Right kidney (tissue), 9 donors: Measurements from ENCODE around the gene GSTM2.
A peak's percentile ranks its signal among the peaks of the same experiment; 100 is the strongest.

Experiments used
- DNase-seq: peaks from one replicate; pipeline ENCODE4 v3.0.0-alpha.2; 2016
- long read RNA-seq, 8 donors: transcript quantifications; one replicate each; lab custom pipeline, GENCODE V29; 2026

The GSTM2 gene
- long read RNA-seq, donor 1, full-length matches to known transcripts, result 64 of 385 reads
- long read RNA-seq, donor 1, partial matches to known transcripts, result 158 of 385 reads
- long read RNA-seq, donor 1, other reads (novel, unspliced or antisense), result 163 of 385 reads
- long read RNA-seq, donor 2, full-length matches to known transcripts, result 22 of 22 reads
- long read RNA-seq, donor 2, partial matches to known transcripts, result 0 of 22 reads
- long read RNA-seq, donor 2, other reads (novel, unspliced or antisense), result 0 of 22 reads
- long read RNA-seq, donor 3, full-length matches to known transcripts, result 27 of 139 reads
- long read RNA-seq, donor 3, partial matches to known transcripts, result 59 of 139 reads
- long read RNA-seq, donor 3, other reads (novel, unspliced or antisense), result 53 of 139 reads
- long read RNA-seq, donor 4, full-length matches to known transcripts, result 58 of 63 reads
- long read RNA-seq, donor 4, partial matches to known transcripts, result 0 of 63 reads
- long read RNA-seq, donor 4, other reads (novel, unspliced or antisense), result 5 of 63 reads
- long read RNA-seq, donor 5, full-length matches to known transcripts, result 64 of 286 reads
- long read RNA-seq, donor 5, partial matches to known transcripts, result 111 of 286 reads
- long read RNA-seq, donor 5, other reads (novel, unspliced or antisense), result 111 of 286 reads
- long read RNA-seq, donor 6, transcript GSTM2-201 (8 exons, 1,157 nt), result major isoform, 30 of 53 reads
- long read RNA-seq, donor 6, transcript GSTM2-213 (3 exons, 1,168 nt), result minor isoform, 6 of 53 reads
- long read RNA-seq, donor 6, transcript GSTM2-211 (5 exons, 943 nt), result minor isoform, 10 of 53 reads
- long read RNA-seq, donor 6, partial matches to known transcripts, result 5 of 53 reads
- long read RNA-seq, donor 6, other reads (novel, unspliced or antisense), result 0 of 53 reads
- long read RNA-seq, donor 7, full-length matches to known transcripts, result 77 of 102 reads
- long read RNA-seq, donor 7, partial matches to known transcripts, result 18 of 102 reads
- long read RNA-seq, donor 7, other reads (novel, unspliced or antisense), result 7 of 102 reads
- long read RNA-seq, donor 8, full-length matches to known transcripts, result 51 of 67 reads
- long read RNA-seq, donor 8, partial matches to known transcripts, result 10 of 67 reads
- long read RNA-seq, donor 8, other reads (novel, unspliced or antisense), result 6 of 67 reads

GRCh38 chr1:109667452-109668122 lies at the start of gene GSTM2:
Gene GSTM2 (plus strand): TSS chr1:109668057. CDS start chr1:109668116, 59 bp downstream.
- peak; percentile 66 for DNase-seq

DNA sequence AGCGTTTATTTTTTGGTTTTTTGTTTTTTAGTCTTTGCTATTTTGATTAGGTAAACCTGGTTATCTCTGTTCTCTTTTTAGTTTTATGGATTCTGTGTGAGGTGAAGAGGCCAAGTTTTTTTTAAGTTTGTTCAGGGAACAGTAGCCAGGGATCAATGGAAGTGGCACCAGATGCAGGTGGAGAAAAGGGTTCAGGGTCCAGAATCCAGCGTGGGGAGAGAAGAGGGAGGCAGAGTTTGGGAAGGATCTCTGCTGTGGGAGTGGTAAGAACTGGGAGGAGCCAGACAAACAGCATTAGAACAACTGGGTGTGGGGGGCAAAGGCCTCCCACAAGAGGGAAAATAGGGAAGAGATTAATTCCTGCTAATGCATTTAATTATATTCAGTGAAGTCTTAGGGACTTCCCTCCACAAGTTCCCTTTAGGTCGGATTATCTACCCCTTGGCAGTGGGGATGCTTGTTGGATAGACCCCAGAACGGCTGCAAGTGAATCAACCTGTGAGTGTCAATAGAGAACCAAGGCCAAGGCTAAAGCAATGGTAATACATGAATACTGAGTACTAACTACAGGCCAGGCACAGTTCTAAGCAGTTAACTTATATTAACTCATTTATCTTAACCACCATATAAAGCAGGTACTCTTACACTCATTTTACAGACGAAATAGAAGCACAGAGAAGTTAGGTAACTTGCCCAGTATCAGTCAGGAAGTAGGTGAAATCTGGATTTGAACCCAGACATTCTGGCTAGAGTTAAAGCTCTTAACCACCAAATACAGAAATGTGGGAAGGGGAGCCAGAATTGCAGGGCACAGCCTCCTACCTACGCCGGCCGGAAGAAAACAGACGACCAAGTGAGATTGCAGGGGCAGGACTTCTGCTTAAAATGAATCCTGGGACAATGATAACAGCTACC lies 48.9 kb upstream of the GSTM2 start:
- no peak for DNase-seq

GRCh38 chr1:109619576-109620400 lies 48.1 kb upstream of the GSTM2 start, which contains the start of the genes AMPD2 and GNAT2:
Gene AMPD2 (plus strand): TSS chr1:109619837. CDS start chr1:109621176, 1,339 bp downstream.
Gene GNAT2 (minus strand): TSS chr1:109619616. CDS start chr1:109612870, 6,746 bp downstream.
- DNase-seq, result peak; percentile 80

DNA sequence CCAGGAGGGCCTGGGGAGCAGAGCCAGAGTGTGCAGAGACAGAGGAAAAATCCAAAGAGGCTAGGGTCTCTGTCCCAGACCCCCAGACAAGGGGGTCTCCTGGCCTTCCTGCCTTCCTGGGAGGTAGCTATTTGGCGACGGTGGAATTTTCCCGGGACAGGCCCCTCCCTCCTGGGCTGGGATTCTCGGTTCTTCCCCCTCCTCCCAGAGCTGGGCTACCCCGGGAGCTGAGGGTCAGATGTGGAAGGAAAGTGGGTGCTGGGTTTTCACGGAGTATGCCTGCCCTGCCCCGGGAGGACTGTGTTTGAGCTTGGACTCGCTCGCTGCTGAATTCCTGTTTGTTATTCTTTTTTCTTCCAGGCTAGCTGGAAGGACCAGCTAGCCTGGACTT lies 47.5 kb upstream of the GSTM2 start:
- DNase-seq, result peak; percentile 78

- peak; percentile 69 for DNase-seq
Observed at GRCh38 chr1:109620841-109621286, 47.0 kb upstream of the GSTM2 start.

DNA sequence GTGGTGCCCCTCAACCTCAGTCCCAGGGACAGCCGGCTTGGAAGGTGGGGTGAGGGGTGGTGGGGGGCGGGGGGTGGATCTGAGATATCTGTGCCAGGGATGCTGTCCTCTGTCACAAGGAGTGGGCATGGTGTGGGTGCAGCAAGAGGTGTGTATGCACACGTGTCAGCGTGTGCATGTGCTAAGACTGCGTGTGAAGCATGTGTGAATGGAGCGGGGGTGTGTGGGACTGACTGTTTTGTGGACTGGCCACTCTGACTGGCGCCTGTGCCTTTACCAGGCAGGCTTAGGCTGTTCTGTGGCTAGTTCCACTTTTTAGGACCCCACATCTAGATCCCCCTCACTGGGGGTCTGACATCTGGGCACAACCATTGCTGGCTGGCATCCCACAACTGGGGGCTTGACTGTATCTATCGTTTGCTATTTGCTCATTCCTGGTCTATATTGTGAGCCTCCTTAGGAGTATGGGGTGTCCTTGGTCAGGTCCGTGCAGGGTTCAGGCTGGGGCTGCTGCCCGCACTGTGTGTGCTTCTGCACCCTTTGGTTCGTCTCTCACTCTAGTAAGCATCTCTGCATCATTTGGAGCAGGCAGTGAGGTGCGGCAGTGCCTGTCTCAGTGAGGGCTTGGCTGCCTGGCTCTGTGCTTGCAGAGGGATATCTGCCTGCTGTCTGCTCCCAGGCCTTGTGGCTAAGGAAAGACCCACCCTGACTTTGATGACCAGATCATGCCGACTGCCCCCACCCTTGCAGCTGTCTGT lies 46.3 kb upstream of the GSTM2 start:
- DNase-seq, result no peak

DNA sequence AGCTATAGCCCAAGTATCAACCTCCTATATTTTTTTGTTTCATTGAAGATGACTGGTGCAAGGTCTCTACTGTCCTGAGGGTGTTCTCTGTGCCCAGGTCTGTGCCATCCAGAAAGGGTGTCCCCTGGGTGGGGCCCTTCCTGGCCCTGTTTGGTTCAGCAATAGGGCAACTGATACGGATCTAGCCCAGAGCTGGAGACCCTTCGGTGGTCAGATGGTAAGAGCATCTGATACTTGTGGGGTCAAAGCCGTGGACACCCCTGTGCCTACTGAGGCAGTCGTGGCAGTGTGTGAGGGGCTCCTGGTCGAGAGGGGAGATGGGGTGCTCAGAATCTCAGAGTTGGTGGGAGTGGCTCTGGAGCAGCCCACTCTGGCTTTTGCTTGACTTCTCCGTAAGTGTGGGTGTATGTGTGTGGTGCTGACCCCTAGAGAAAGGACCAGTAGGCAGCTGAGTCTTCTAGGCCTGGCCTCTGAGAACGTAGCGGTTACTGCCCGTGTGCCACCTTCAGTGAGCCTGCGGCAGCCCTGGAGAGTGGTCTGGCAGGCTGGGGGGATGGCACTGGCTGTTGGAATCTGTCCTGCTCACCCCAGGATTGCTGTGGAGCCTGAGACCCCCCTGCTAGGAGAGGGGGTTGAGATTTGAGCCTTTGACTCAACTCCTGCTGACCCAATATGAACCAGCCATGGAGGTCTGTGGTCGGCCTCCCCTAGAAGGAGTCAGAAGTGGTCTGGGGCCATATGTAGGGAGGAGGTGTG lies 45.5 kb upstream of the GSTM2 start:
- DNase-seq, result no peak

DNA sequence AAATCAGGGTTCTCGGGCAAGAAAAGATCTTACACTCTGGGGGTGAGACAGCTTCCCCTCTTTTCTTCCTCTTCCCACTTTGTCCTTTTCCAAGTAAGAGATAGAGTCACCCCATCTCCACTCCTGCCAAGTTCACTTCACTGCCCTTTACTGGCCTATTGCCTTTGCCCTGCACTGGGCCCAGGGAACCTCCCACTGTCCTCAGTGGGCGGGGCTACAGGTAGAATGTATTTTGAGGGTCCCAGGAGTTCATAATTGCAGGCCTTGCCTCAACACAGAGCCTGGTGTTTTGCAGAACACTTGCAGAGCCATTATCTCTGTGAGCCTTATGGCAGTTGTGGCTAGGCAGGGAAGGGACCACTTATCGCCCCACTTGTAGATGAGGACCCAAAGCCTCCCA lies 45.0 kb upstream of the GSTM2 start:
- peak; percentile 1 for DNase-seq

DNA sequence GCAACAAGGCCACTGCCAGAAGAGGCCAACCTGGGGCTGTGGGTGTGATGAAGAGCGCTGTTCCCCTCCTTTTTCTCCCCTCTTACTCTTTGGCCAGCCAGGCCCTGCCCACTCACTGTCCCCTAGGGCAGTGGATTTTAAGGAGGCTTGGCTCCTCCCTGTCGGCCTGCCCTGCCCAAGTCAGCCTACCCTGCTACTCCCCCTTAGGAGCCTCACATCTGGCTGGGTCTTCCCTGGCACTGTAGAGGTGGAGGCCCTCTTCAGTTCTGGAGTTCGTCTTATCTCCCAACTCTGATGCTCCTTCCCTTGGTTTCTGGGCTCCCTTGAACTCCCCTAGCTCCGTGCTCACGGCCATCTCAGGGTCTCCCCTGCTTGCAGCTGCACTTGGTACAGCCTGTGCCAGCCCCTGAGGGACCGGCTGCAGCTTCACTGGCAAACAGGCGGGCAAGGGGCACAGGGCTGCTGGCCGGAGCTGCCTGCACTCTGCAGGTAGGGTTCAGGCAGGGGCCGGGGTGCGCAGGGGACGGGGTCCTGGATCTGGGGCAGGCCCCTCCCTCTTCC lies 44.2 kb upstream of the GSTM2 start:
- no peak for DNase-seq

- no peak for DNase-seq
Observed at GRCh38 chr1:109624201-109625010, 43.5 kb upstream of the GSTM2 start.

DNA sequence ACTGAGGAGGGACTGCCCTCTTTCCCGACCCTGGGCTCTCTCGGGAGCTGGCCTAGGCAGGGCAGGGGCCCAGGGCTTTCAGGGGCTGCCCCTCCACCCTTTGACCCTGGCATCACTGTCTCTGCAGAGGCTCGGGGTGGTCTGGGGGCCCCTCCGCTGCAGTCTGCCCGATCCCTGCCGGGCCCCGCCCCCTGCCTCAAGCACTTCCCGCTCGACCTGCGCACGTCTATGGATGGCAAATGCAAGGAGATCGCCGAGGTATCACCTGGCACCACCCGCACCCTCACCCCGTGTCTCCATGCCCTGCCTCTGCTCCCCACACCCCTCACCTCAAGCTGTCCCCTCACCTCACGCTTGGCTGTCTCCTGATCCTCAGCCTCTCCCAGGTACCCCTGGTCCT lies 42.7 kb upstream of the GSTM2 start:
- DNase-seq, result no peak

GRCh38 chr1:109625601-109626560 lies 42.0 kb upstream of the GSTM2 start:
- no peak for DNase-seq

DNA sequence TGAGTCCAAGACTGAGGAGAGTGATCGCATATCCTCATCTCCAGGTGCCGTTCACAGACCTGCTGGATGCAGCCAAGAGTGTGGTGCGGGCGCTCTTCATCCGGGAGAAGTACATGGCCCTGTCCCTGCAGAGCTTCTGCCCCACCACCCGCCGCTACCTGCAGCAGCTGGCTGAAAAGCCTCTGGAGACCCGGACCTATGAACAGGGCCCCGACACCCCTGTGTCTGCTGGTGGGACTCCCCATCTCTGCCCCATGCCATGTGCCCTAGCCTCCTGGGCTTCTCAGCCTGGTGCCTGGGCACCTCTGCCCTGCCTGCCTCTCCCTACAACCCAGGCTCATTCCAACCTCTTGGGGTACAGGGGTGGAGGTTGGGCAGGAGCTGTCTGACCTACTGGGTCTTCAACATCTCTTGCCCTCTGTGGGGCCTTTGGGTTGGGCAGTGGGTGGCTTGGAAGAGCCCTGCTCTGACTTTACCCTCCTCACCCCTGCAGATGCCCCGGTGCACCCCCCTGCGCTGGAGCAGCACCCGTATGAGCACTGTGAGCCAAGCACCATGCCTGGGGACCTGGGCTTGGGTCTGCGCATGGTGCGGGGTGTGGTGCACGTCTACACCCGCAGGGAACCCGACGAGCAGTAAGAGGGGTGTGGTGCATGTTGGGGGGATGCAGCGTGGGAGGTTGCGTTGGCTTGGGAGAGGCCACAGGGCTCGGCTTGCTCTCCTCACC lies 41.0 kb upstream of the GSTM2 start:
- no peak for DNase-seq

DNA sequence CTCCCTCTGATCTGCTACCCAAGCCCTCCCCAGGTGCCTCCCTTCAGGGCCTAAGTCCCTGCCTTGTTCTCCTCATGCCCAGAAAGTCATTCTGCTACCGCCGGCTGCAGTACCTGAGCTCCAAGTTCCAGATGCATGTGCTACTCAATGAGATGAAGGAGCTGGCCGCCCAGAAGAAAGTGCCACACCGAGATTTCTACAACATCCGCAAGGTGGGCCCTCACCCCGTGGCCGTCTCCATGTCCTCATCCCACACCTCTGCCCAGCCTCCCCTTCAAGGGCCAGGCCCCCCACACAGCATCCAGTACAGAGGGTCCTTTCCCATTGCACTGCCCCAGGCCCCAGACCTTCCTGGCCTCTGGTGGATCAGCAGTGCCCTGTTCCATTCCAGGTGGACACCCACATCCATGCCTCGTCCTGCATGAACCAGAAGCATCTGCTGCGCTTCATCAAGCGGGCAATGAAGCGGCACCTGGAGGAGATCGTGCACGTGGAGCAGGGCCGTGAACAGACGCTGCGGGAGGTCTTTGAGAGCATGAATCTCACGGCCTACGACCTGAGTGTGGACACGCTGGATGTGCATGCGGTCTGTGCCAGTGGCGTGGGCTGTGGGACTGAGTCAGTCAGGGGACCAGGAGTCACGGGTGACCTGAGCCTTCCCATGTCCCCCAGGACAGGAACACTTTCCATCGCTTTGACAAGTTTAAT lies 40.0 kb upstream of the GSTM2 start:
- no peak for DNase-seq
